Measurements from ENCODE around the gene ATP9B.

GRCh38 chr18:79211844-79212243 lies 142.7 kb downstream of the ATP9B start:
- TF ChIP-seq CTCF (IDR thresholded peaks at IDR 0.05; ENCODE audit: low read depth, low read length) (no peak), EZH2phosphoT487 (IDR thresholded peaks at IDR 0.05; ENCODE audit: low read depth) (no peak)
